HepG2 (cell line): ENCODE measurements around the gene MAPKAPK3. TPM values are rescaled to one million over a fixed set of nuclear protein-coding genes. Genes with fewer than 3 reads are reported as not detected.
A peak's percentile ranks its signal among the peaks of the same experiment; 100 is the strongest.

Experiments
- EZH2 ChIP-seq: conservative IDR thresholded peaks from 2 replicates; pipeline ENCODE4 v1.6.1; 2012; ENCODE audit warnings: mild to moderate bottlenecking, low read depth, low read length, moderate library complexity
- ISL2 ChIP-seq: sonication (generic); formaldehyde crosslinking; IDR thresholded peaks from 2 replicates; pipeline ENCODE4 v1.5.0; 2020; ENCODE audit warnings: missing genetic modification reagents
- KLF11 ChIP-seq: IDR thresholded peaks from 2 replicates; pipeline ENCODE4 v1.6.1; 2016; ENCODE audit warnings: missing compliant biosample characterization
- PATZ1 ChIP-seq: sonication (generic); formaldehyde crosslinking; IDR thresholded peaks from 2 replicates; pipeline ENCODE4 v1.4.0; 2020; ENCODE audit warnings: missing genetic modification reagents
- PITX1 ChIP-seq: sonication (generic); formaldehyde crosslinking; IDR thresholded peaks from 2 replicates; pipeline ENCODE4 v1.5.1; 2020; ENCODE audit warnings: mild to moderate bottlenecking, missing genetic modification reagents
- SPEN ChIP-seq: sonication (generic); formaldehyde crosslinking; IDR thresholded peaks from 2 replicates; pipeline ENCODE4 v1.5.1; 2020; ENCODE audit warnings: low read depth, mild to moderate bottlenecking, missing genetic modification reagents
- TCF12 ChIP-seq, 2 experiments: fragments of 450-650 bp in 1 of 2; sonication (generic) in 1 of 2; formaldehyde crosslinking in 1 of 2; IDR thresholded peaks; 2 replicates each; pipeline versions ENCODE4 v1.6.1 to v1.8.0; 2017 to 2022; ENCODE audit warnings: antibody characterized with exemption in 1 of 2, mild to moderate bottlenecking in 1 of 2, missing genetic modification reagents in 1 of 2, moderate library complexity in 1 of 2
- TEAD2 ChIP-seq: sonication (generic); formaldehyde crosslinking; IDR thresholded peaks from 2 replicates; pipeline ENCODE4 v1.9.0; 2021; ENCODE audit warnings: missing genetic modification reagents
- UBTF ChIP-seq: sonication (generic); formaldehyde crosslinking; IDR thresholded peaks from 2 replicates; pipeline ENCODE4 v1.4.0; 2020; ENCODE audit warnings: mild to moderate bottlenecking, missing genetic modification reagents
- ZBED4 ChIP-seq: sonication (generic); formaldehyde crosslinking; IDR thresholded peaks from 2 replicates; pipeline ENCODE4 v1.4.0; 2020; ENCODE audit warnings: missing genetic modification reagents, borderline replicate concordance
- ZBTB10 ChIP-seq: sonication (generic); formaldehyde crosslinking; IDR thresholded peaks from 2 replicates; pipeline ENCODE4 v1.4.0; 2020; ENCODE audit warnings: missing genetic modification reagents, borderline replicate concordance
- ZBTB26 ChIP-seq: IDR thresholded peaks from 2 replicates; pipeline ENCODE4 v1.6.1; 2016; ENCODE audit warnings: missing compliant biosample characterization, missing genetic modification reagents, borderline replicate concordance
- ZMYM4 ChIP-seq: sonication (generic); formaldehyde crosslinking; IDR thresholded peaks from 2 replicates; pipeline ENCODE4 v1.8.1; 2023; ENCODE audit warnings: mild to moderate bottlenecking, missing genetic modification reagents
- polyA plus RNA-seq, 8 experiments: library from polyadenylated mRNA; depleted of rRNA in 3 of 8; stranded (reverse) in 7 of 8; unstranded in 1 of 8; fragments of >200 nt; fragmentation: Illumina TruSeq in 4 of 8; extraction: Trizol in 4 of 8; gene quantifications; 2 replicates each; pipeline versions ENCODE4 v1.2.1 to v1.2.3, GENCODE V29; 2011 to 2016; ENCODE audit warnings: low read depth in 4 of 8, missing spikeins in 1 of 8, mixed read lengths in 1 of 8; ENCODE audit not compliant: insufficient read depth in 1 of 8
- total RNA-seq, 5 experiments: library from RNA; depleted of rRNA; stranded (reverse); fragments of >200 nt; fragmentation: Illumina TruSeq; extraction: Trizol; gene quantifications; 2 replicates each; pipeline ENCODE4 v1.2.3, GENCODE V29; 2016; ENCODE audit warnings: low read depth in 1 of 5

MAPKAPK3 gene
- total and polyA plus RNA-seq, 2 of the 13 experiments (the other 11 are each of a cell fraction or from before 2014, with no cell fraction given): 39.9 to 41.2 TPM

GRCh38 chr3:50600841-50601591, 15.9 kb upstream of the MAPKAPK3 start (continued):
- TF ChIP-seq ZBED4 (peak; percentile 51; the same call in 1 of the 2 replicates), TEAD2 (CRISPR knock-in tag) (no peak), SPEN (CRISPR knock-in tag) (peak; percentile 72), PATZ1 (CRISPR knock-in tag) (peak; percentile 96), UBTF (CRISPR knock-in tag) (peak; percentile 89), ZBTB10 (0 out of 2 replicates have a peak, but pooled peaks have one; percentile 37), EZH2 (no peak), KLF11 (CRISPR knock-in tag) (peak; percentile 66; the same call in 1 of the 2 replicates), PITX1 (peak; percentile 50; the same call in 1 of the 2 replicates), ZMYM4 (CRISPR knock-in tag) (peak; percentile 78), ISL2 (CRISPR knock-in tag) (peak; percentile 87), ZBTB26 (CRISPR knock-in tag) (0 out of 2 replicates have a peak, but pooled peaks have one; percentile 53), TCF12 (IDR thresholded peaks at IDR 0.05) (no peak), TCF12 (CRISPR knock-in tag; IDR thresholded peaks at IDR 0.05) (peak; percentile 42; the same call in 1 of the 2 replicates)
